AG09319 (cell line): ENCODE data around the gene SYNE2.

Experiments used
- DNase-seq: peaks from one replicate; pipeline ENCODE4 v3.0.0-alpha.2; 2010; ENCODE audit warnings: low read depth; ENCODE audit errors: extremely low read depth
- CTCF ChIP-seq: IDR thresholded peaks from 2 replicates; pipeline ENCODE4 v1.5.1; 2011; ENCODE audit warnings: low read depth, mild to moderate bottlenecking, inconsistent platforms, low read length, moderate library complexity

SYNE2 gene

GRCh38 chr14:64213086-64213485 is 360.3 kb downstream of the SYNE2 start:
- no peak for TF ChIP-seq CTCF
- DNase-seq, result no peak

DNA sequence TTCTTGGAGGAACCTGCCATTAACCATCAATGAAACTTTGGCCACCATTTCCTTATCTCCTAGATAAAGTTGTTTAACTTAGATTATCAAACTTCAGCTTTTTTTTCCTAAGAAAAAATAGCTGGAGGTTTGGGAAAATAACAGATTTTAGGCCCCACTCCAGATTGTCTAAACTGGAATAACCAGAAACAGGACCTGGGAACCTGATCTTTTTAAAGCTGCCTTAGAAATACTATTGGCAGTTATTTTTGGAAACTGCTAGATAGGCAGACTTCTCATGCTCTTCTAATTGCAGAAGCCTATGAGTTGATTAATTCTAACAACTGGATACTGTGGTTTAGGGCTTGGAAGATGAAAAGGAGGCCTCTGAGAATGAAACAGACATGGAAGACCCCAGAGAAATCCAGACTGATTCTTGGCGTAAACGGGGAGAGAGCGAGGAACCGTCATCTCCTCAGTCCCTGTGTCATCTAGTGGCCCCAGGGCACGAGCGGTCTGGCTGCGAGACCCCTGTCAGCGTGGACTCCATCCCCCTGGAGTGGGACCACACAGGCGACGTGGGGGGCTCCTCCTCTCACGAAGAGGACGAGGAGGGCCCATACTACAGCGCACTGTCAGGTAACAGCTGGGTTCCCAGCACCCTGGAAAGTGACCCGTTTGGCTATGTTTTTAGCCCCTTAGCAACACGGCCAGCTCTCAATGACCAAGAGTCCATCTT is 361.2 kb downstream of the SYNE2 start:
- DNase-seq, result no peak
- no peak for TF ChIP-seq CTCF

DNA sequence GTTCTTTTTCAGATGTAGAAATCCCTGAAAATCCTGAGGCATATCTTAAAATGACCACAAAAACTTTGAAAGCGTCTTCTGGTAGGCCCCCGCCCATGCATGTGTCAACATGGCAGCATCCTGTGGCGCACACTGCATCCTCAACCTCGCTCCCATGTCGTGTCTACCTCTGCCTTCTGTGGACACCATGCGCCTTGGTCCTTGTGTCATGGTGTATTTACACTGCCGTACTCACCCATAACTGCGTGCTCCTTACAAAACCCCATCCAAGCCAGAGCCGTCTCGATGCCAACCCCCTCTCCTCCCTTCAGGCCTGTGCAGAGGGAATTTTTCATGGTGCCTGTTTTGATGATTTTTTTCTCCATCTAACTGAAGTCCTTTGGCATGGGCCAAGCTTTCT is 362.5 kb downstream of the SYNE2 start:
- TF ChIP-seq CTCF, result no peak
- no peak for DNase-seq

DNA sequence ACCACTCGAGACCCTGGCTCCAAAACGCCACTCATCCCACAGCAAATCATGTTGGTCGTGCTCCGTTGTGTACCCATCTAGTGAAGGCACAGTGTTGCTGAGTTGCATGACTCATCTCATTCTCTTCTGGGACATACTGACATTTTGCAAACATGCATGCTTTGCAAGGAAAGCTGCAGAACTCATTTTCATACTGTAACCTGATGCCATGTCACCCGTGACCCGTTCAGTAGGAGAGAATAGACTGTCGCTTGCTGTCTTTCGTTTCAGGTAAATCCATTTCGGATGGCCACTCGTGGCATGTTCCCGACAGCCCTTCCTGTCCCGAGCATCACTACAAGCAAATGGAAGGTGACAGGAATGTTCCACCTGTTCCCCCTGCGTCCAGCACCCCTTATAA is 363.2 kb downstream of the SYNE2 start:
- DNase-seq, result no peak

DNA sequence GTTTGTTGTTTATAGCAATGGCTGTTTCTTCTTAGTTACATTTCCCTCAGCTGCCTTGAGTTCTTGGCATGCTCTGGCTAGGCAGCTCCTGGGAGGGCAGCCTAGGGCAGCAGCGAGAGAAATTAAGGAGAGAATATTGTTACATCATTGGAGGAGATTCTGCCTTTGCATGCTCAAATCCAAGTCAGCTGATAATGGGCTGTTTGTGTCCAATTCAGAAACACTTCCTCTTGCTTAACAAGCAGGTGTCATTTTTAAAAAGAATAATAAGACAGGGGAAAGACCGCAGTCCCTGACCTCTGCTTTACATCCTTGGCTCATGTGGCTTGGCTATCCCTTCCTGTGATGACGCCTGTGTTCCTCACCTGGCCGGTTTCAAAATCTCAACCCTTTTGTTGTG is 364.5 kb downstream of the SYNE2 start:
- DNase-seq, result no peak
- TF ChIP-seq CTCF, result no peak

More for the DNA sequence above, 363.2 kb downstream of the SYNE2 start:
- TF ChIP-seq CTCF, result no peak

- no peak for DNase-seq
- TF ChIP-seq CTCF, result no peak
These were observed 365.0 kb downstream of the SYNE2 start for GRCh38 chr14:64217834-64218233.

DNA sequence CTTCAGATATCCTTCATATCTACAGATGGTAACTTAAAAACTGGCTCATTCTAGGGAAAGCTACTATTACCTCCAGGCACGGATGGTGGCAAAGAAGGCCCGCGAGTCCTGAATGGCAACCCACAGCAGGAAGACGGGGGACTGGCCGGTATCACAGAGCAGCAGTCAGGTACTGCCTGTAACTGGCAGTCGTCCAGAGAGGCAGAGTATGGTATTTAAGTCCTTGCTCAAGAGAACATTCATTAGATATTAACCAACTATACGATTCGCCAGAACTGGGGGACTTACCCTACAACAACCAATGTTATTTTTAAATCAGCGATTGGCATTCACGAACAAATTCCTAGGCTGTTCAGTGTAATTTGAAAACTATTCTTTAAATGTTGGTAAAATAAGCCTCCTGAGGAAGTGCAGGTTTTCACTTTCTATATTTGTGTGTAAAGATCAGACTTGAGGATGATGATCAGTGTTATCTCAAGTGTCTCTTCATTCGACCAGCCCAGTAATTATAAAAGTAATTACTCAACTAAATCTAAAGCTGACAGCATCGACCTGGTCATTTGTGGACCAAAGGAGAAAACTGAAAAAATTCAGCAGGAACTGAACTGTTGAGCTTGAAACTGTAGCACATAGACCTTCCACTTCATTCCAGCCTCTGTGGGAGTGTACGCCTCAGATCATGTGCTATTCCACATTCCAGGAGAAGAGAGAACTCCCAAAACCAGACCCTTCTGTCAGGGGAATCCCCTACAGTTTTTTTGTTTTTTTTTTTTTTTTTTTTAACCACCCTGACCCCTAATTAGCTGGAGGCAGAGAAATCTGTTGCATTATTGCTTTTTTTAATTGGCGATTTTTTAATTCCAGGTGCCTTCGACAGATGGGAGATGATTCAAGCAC is 365.8 kb downstream of the SYNE2 start:
- no peak for DNase-seq
- TF ChIP-seq CTCF, result no peak
